ENCODE data around the gene LITAFD.

GRCh38 chr16:8914098-8914497 lies 31.9 kb downstream of the LITAFD start:
- TF ChIP-seq CTCF (IDR thresholded peaks at IDR 0.05): no peak
- TF ChIP-seq POLR2A (IDR thresholded peaks at IDR 0.05): no peak

Data from adrenal gland (tissue), 5 donors.